Fibroblast of skin of right biceps (primary cell): ENCODE data around the gene FXYD1.
"Not testable (repeated sequence)": the region's sequence is repeated elsewhere in the genome, so short reads cannot be mapped to it uniquely, and the experiment has no call there.

Source experiments
- DNase-seq: peaks from one replicate; pipeline ENCODE4 v3.0.0-alpha.2; 2013

FXYD1 gene

DNA sequence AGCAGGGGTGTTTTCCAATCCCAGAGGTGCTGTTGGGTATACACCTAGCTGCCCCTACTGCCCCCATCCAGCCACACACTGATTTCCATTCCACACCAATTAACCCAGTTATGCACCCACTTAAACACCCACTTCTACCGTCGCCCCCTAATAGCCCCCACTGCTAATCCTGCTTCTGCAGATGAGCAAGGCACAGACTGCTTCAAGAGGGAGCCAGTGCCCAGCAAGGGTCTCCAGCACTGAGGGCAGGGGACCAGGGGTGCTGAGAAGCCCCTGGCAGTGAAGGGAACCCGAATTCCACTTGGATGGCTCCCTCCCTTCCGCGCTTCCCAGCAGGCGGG, 5.6 kb downstream of the FXYD1 start:
- no peak for DNase-seq

DNA sequence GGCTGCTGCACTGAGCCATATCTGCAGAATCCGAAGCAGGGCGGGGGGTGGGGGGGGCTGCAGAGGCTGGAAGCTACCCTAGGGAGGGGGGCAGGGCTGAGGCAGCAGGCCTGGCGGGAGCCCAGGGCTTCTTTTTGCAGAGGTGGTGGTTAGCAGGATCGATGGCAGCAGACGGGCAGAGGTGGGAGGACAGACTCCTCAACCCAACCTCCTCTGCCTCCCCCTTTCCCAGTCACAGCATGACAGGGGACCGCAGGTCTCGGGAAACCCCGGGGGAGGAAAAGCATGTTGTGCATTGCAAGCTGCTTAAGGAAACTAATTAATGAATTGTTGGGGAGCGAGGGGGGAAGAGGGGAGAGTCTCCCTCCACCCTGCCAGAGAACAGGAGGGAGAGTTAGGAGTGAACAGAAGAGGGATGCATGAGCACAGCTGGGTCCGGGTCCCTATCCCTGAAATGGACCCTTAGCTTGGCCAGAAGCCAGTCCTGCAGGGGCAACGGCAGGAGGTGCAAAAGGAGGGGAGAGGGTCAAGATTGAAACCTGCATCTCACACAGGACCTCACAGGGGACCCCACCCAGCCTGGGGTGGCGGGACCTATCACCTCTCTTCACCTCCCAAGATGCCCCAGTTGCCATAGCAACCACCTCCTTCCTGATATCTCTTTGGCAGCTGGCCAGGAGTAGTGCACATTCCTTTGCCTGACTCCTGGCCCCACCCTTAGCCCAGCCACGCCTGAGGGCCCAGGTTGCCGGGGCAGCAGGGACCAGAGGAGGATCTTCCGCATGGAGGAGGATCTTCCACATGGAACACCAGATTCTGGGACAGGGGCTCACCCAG, 6.2 kb downstream of the FXYD1 start:
- DNase-seq: peak; percentile 32

- no peak for DNase-seq
Measured at GRCh38 chr19:35146746-35147459, 8.3 kb downstream of the FXYD1 start.

DNA sequence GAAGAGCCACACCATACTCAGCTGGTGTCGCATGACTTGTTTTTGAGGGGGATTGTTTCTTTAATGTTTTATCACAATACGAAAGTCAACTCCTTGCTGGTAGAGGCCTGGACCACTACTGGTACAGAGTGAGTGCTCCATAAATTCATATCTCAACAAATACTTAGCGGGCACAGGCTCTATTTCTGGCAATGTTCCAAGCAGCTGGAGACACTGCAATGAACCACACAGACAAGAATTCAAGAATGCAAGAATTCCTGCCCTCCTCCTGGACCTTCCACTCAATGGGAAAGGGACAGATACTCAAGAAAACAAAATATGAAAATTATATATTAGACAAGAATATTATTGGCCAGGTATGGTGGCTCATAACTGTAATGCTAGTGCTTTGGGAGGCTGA, 10.8 kb downstream of the FXYD1 start:
- no peak for DNase-seq

GRCh38 chr19:35150445-35150844, 11.8 kb downstream of the FXYD1 start:
- no peak for DNase-seq

GRCh38 chr19:35151273-35152065, 12.8 kb downstream of the FXYD1 start:
- DNase-seq: no peak

DNA sequence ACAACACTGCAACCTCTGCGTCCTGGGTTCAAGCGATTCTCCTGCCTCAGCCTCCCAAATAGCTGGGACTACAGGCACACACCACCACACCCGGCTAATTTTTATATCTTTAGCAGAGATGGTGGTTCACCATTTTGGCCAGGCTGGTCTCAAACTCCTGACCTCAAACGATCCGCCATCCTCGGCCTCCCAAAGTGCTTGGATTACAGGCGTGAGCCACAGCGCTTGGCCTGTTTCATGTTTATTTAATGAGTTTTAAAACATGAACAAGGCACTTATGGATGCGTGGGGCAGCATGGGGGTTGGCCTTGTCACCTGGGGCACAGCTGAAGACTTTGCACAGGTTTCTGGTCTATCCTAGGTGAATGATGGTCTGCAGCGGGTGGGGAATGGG, 14.5 kb downstream of the FXYD1 start:
- not testable (repeated sequence) for DNase-seq

- peak; percentile 50 for DNase-seq
Measured at GRCh38 chr19:35153701-35154524, 15.3 kb downstream of the FXYD1 start.

GRCh38 chr19:35154525-35155406, 16.1 kb downstream of the FXYD1 start, which contains the start of gene FXYD5:
TSS of gene FXYD5 (plus strand) at chr19:35154735. CDS start at chr19:35155551, 816 bp downstream.
- DNase-seq: peak; percentile 90

DNA sequence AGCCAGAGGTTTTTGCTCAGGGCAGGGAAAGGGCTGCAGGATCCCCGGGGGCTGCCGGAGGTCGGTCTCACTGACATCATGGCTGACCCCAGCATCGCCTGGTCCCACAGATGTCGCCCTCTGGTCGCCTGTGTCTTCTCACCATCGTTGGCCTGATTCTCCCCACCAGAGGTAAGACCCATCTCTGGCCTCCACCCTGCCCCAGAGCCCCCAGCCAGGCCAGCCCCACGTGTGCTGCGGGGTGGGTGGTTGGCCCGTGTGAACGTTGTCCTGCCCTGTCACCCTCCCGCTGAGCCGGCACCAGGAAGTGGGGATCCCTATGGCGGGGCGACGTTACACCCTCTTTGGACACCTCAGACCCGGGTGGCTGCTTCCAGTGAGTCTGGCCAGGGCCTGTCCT, 16.8 kb downstream of the FXYD1 start:
- no peak for DNase-seq

- no peak for DNase-seq
Measured at GRCh38 chr19:35155981-35156672, 17.5 kb downstream of the FXYD1 start.

DNA sequence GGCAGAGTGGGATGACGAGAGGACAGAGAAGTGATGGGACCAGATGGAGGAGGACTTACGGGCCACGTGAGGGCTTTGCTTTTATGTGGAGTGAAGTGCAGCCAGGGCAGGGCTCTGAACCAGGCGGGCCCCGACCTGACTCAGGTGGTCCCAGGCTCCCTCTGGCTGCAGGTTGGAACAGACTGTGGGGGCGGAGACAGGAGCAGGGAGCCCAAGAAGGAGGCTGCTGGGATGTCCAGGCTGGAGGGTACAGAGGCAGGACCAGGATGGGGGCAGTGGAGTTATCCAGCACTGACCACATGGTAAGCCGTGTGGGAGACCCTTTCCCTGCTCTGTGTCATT, 18.0 kb downstream of the FXYD1 start:
- no peak for DNase-seq

DNA sequence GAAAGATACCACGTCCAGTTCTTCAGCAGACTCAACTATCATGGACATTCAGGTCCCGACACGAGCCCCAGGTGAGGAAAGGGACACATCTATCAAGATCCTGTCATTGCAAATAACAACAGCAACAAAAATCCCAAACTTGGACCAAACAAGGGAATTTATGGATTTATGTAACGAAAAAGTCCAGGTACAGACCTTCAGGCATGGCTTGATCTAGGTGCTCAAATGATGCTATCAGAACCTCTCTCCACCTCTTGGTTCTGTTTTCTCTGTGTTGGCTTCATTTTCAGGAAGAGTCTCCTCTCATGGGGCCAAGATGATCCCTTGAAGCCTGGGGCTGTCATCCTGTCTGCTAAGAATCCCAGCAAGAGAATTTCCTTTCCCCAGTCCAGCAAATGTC, 18.8 kb downstream of the FXYD1 start:
- no peak for DNase-seq

DNA sequence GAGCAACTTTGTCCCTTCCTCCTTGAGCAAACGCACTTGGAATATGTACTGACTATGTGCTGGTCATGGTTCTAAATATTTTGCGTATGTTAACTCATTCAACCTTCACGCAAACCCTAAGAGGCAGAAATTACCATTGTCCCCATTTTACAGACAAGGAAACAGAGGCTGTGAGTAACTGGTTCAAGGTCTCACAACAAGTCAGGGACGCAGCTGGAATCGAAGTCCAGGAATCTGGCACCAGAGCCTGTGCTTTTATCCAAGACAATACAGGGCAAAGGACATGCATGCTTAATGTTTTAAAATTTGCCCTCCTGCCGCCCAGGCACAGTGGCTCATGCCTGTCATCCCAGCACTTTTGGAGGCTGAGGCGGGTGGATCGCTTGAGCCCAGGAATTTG, 21.0 kb downstream of the FXYD1 start:
- DNase-seq: no peak

GRCh38 chr19:35160629-35161433, 22.2 kb downstream of the FXYD1 start:
- no peak for DNase-seq

GRCh38 chr19:35161434-35161743, 22.8 kb downstream of the FXYD1 start:
- DNase-seq: no peak

DNA sequence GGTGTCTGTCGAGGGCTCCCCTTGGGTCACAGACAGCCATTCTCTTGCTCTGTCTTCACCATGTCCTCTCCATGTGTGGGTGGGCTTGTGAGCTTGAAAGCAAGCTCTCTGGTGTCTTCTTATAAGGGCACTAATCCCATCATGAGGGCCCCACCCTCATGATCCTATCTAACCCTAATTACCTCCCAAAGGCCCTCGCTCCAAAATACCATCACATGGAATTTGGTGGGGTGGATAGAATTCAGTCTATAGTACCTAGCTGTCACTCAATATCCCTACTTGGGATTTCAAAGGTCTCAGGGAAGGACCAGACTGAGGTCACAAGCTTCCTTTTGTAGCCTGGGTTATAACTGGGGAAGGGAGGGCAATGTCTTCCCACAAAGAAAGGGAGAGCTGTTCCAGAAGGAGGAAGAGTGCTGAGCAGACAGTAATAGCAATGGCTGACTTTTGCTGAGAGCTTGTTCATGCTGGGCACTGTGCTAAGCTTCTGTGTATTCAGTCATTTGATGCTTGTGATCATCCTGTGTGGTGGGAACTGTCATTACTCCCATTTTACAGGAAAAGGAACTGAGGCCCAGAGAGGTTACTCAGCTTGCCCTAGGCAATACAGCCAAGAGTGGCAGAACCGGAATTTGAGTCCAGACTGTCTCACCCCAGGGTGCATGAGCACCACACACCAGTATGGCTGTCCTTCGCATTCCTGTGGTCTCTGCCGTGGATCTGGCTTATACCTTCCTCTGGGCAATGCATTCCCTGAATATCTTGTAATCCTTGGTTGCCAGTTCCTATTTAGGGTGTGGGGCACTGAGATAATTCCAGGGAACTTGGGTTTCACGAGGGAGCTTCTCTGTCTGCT, 24.1 kb downstream of the FXYD1 start:
- DNase-seq: peak; percentile 45

DNA sequence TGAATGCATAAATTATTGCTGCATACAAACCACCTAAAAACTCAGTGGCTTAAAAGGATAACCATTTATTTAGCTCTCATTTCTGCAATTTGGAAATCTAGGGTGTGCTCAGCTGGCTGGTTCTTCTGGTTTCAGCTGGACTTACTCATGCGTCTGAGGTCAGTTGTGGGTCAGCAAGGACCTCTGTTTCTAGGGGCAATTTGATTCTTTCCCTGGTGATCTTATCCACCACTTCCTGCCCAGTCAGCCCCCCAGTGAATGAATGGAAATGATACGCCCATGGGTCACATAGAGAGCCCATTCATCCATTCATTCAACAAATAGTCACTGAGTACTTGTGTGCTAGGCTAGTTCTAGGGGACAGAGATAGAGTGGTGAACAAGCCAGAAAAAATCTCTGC, 25.8 kb downstream of the FXYD1 start:
- no peak for DNase-seq
